Dermis microvascular lymphatic vessel endothelial cell (primary cell): ENCODE measurements around the gene CAMK1. TPM values are rescaled to one million over a fixed set of nuclear protein-coding genes. Genes with fewer than 3 reads are reported as not detected.
A peak's percentile ranks its signal among the peaks of the same experiment; 100 is the strongest.

Experiments used
- DNase-seq, 2 donors: peaks; one replicate each; pipeline versions ENCODE4 v3.0.0 to v3.0.0-alpha.2; 2010; ENCODE audit warnings: low read depth in 2 of 2
- total RNA-seq: library from RNA; depleted of rRNA; stranded (reverse); fragments of >200 nt; gene quantifications from 2 replicates; pipeline ENCODE4 v1.2.1, GENCODE V29; 2014

The CAMK1 gene
- total RNA-seq, 1 donor from 2014 or later: 33.1 TPM

GRCh38 chr3:9793161-9793781 is 23.5 kb upstream of the CAMK1 start:
- DNase-seq: peak in 1 of 2 donors; percentile 63

- peak; percentile 93 to 96 for DNase-seq
Observed at GRCh38 chr3:9792405-9793160, 22.8 kb upstream of the CAMK1 start, which contains the start of the genes ARPC4 and TADA3. ARPC4 (plus strand) TSS chr3:9793082; CDS start chr3:9793122, 40 bp downstream. TADA3 (minus strand) TSS chr3:9792473; CDS start chr3:9791466, 1,007 bp downstream.

DNA sequence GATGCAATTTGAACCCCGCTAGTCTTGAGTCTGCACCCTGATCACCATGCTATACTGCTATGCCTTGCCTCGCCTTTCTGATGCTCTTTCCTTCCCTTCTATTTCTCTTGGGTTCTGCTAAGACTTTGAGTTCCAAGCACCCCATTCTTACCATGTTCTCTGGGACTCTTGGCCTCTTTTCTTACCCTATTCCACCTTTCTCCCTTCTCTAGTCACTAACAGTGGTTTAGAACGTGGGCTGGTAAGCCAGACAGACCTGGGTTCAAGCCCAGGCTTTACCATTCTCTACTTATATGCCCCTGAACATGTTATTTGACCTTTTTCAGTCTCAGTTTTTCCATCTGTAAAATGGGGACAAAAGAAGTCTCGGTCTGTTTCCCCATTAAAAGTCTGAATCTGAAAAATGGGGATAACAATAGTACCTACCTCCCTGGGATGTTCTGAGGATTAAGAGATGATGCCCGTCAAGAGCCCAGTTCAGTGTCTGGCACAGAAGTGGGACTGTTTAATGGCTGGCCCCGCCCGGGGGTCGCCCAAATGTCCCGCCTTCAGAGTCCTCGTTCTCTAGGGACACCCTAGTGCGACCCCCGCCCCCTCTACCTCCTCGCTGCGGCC is 22.1 kb upstream of the CAMK1 start:
- DNase-seq: no peak

- DNase-seq: no peak
Observed at GRCh38 chr3:9791127-9791526, 21.4 kb upstream of the CAMK1 start.

DNA sequence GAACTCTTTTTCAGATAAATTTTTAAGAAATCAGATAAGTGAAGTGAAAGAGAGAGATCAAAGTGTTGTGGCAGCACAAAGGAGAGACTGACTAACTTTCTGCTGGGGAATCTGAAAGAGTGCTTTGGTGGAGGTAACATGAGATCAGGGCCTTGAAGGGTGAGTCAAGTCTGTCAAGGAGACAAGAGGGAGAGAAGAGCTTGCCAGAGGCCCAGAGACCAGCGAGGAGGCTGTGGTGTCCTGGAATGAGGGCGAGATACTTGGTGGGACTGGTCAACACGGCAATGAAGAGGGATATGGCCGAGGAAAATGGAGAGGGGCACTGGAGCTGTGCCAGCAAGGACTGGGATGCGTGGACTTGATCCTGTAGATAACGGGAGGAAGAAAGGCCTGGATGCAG is 18.0 kb upstream of the CAMK1 start:
- DNase-seq: no peak

- no peak for DNase-seq
Observed at GRCh38 chr3:9786825-9787669, 17.3 kb upstream of the CAMK1 start.

GRCh38 chr3:9786209-9786739 is 16.5 kb upstream of the CAMK1 start:
- no peak for DNase-seq

GRCh38 chr3:9785602-9786001 is 15.9 kb upstream of the CAMK1 start:
- no peak for DNase-seq

DNA sequence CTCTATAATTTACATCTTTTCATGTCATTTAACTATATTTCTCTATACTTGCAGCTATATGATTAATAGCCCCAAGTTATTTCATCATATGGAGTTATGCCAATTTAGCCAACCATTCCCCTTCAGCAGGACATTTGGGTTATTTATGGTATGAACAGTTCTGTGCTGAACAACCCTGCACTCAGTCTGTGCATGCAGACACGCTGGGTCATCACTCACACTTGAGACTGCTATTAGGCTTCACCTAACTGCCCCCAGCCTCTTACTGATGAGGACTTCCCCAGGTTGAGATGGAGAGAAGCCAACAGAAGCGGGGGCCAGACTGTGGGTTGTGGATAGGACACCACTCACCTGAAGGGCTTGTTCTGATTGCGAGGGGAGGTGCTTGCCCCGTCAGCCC is 15.2 kb upstream of the CAMK1 start:
- DNase-seq: no peak

DNA sequence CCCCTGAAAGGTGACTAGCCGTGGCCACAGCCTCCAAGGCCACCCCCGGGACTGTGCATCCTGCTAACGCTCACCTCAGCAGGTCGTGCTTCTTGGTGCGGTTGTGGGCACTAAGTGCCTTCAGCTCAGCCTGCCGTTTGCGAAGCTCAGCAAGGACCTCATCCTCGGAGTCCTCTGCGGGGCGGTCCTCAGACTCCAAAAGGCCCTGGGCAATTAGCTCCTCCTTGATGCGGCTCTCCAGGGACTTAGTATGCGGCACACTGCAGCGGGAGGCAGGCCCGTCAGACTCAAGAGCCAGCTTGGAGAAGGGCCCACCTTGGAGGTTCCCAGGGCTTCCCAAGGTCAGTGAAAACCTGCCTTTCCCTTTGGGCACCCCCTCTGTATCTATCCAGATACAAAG is 14.2 kb upstream of the CAMK1 start:
- no peak for DNase-seq

DNA sequence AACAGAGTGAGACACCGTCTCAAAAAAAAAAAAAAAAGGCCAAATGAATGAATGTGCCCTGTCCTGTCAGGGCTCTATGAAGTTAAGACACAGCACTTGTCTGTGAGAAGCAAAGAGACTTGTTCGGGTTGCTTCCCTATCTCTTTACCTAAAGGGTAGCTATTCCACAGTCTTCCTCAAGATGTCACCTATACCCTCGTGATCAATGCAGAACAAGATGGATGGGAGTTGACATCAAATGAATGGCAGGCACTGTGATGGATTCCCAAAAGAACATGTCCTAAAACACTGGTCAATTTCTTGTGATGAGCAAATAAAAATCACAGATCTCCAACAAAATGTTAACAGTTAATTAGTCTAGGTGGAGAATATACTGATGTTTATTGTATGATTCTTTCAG is 13.0 kb upstream of the CAMK1 start:
- DNase-seq: peak in 1 of 2 donors; percentile 12

DNA sequence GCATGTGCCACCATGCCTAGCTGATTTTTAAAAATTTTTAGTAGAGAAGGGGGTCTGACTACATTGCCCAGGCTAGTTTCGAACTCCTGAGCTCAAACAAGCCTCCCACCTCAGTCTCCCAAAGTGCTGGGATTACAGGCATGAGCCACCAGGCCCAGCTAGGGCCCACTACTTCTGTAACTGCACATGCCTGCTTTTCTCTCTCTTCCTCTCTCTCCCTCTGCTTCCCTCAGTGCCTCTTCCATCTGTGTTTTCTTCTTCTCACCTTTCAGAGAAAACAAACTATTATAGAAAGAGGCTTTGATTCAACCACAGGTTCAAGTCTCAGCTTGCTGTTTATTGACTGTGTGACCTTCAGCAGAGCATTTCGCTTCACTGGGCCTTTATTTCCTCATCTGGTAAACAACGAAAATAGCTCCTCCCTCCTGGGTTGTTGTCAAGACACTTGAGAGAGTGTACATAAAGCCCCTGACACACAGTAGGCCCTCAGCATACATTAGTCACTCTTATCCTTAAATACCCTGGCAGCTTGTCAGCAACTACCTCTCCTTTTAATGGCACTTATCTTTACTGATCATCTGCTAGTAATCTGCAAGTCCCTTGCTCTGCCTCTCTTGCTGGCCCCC is 12.3 kb upstream of the CAMK1 start:
- DNase-seq: no peak

- no peak for DNase-seq
Observed at GRCh38 chr3:9781551-9781950, 11.8 kb upstream of the CAMK1 start.

GRCh38 chr3:9780910-9781309 is 11.2 kb upstream of the CAMK1 start:
- DNase-seq: no peak

DNA sequence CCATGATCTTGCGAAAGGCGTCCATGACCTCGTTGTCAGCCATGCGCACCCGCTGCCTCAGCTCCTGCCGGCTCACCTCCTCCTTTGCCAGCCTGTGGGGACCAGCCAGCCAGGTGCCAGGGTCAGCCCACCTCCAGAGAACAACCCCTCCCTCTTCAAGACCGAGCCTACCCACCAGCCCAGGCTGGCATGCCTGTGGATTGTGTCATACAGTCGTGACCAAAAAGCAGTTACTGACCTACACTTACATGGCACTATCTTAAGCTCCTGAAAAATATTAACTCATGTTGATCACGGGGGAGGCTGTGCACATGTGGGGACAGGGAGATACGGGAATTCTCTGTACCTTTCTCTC is 10.7 kb upstream of the CAMK1 start:
- no peak for DNase-seq

GRCh38 chr3:9779721-9780457 is 10.1 kb upstream of the CAMK1 start:
- no peak for DNase-seq

GRCh38 chr3:9779075-9779593 is 9.4 kb upstream of the CAMK1 start:
- DNase-seq: no peak

DNA sequence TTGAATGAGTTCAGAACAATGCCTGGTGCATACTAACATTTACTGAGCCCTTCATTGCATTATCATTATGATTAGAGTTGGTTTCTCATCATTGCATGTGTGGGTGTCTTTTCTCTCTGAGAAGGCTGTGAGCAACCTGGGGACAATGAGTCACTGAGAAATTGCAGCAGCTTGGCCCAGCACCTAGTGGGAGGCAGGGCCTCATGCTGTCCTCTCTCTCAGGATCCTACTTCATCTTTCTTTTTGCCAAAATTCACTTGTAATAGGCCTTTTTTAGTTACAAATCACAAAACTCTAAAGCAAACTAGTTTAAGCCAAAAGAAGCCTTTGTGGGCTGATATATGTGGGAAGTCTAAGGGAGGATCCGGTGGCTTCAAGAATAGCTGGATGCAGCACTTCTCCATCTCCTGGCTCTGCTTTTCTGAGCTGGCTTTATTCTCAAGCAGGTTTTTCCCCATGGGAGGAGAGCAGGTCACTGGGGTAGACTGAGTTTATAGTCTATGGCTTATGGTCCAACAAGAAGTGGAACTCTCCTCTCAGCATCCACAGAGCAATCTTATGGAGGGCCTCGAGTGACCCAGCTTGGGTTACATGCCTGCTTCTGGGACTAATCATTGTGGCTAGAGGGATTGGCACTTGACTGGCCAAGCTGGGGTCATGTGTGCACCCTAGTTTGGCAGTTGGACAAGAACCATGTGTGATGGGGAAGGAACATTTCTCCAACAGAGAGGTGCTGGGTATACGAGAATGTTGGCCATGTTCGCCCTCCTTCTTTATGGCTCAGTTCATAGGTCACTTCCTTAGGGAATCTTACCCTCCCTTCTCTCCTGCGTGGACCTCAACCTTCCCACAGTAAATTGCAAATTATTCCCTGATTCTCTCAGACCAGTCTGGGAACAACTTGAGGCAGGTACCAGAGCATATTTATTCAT is 8.7 kb upstream of the CAMK1 start:
- DNase-seq: no peak

DNA sequence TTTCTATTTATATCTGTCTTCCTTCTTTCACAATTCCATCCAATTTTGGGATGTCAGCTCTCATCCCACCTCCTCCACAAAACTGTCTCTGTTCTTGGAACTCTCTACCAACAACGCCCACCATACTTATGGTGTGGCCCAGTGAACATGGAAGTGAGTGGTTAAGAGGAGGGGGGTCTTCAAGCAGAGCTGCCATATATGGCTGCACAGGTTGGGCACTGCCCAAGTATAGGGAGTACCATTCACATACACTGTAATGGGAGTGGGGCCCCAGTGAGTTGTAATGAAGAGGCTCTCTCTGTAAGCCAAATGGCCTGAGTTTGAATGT is 7.9 kb upstream of the CAMK1 start:
- DNase-seq: no peak
